NOMO-1 treated with DMSO at 0.1 percent for 48 hours (cell line): ENCODE measurements around the gene CCDC159.
"Not testable (repeated sequence)": the region's sequence is repeated elsewhere in the genome, so short reads cannot be mapped to it uniquely, and the experiment has no call there.

Source experiments
- DNase-seq: peaks from one replicate; lab custom pipeline; 2025; ENCODE audit not compliant: unreplicated experiment; lab: John Stamatoyannopoulos, UW

The CCDC159 gene

DNA sequence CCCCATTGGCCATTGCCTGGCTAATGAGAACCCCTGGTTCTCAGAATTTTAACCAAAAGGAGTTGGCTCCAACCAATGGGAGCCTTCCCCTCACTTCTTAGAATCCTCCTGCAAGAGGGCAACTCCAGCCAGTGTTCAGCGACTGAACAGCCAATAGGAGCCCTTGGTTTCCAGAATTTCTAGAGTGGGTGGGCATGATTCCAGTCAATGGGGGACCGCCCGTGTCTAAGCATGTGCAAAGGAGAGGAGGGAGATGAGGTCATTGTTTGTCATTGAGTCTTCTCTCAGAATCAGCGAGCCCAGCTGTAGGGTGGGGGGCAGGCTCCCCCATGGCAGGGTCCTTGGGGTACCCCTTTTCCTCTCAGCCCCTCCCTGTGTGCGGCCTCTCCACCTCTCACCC lies 18.6 kb downstream of the CCDC159 start:
- DNase-seq, result no peak

DNA sequence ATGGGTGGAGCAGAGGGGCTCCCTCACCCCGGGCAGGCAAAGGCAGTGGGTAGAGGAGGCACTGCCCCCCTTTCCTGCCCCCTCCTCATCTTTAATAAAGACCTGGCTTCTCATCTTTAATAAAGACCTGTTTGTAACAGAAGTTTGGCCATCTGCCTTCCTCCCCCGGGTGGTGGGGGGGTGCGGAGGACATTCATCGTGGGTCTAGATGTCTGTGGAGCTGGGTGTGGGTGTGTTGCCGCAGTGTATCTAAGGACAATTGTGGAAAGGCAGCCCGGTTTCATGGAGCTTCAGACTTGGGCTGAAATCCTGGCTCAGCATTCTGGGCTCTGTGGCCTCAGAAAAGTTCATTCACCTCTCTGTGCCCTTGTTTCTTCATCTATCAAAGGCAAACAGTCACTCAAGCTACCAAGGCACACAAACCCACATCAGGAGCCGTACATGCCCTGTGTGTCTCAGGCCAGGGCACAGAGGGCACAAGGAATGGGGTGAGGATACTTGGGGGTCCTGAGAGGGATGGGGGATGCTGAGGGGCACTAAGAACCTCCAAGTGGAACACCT lies 19.3 kb downstream of the CCDC159 start:
- no peak for DNase-seq

DNA sequence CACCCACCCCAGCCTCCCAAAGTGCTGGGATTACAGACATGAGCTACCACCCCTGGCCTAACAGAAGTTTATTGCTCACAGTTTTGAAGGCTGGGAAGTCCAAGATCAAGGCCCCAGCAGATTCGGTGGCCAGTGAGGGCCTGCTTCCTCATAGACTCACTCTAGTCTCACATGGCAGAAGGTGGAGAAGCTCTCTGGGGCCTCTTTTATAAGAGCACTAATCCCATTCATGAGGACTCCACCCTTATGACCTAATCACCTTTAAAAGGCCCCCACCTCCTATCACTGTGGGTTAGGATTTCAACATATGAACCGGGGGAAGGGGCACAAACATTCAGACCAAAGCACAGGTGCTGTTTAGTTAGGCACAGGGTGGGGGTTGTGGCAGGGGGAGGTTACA lies 21.2 kb downstream of the CCDC159 start:
- no peak for DNase-seq

DNA sequence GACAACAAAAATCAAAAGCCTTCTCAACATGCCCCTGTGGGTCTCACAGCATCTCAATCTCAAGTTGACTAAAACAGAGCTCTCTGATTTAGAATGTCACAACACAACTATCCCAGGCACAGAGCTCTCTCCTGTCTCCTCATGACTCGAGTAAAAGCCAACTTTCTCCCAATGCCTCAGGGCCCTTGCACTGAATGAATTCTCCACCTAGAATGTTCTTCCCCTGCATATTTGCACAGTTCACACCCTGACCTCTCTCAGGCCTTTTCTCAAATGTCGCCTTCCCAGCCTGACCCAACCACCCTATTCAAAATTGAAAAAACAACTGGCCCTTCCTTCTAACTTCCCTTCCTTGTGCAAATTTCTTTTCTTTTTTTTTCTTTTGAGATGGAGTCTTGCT lies 24.4 kb downstream of the CCDC159 start:
- DNase-seq, result no peak

DNA sequence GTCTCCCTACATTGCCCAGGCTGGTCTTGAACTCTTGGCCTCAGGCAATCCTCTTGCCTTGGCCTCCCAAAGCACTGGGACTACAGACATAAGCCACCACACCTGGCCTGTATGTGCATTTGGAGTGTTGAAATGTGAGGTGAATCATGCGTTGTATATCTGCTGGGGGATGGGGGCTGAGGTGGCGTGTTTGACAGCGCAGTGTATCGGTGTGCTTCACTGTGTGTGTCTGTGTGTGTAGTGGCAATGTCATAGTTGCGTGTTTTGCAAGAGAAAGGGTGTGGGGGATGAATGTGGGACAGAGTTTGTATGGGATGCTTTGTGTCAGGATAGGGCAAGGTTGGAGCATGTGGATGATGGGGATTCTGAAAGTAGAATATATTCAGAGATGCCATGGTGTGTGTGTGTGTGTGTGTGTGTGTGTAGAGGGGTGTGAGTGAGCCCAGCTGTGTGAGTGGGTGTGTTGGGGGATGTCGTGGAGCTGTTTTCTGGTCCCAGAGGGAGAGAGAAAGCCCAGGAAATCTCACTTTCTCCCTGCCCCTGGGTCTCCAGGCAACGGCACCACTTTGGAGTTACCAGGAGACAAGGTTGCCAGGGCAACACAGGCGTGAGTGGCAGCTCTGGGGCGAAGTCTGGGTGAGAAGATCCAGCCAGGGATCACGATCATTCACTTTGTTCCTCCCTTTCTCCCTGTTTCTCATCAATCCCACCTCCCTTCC lies 27.0 kb downstream of the CCDC159 start:
- peak; percentile 44 for DNase-seq

DNA sequence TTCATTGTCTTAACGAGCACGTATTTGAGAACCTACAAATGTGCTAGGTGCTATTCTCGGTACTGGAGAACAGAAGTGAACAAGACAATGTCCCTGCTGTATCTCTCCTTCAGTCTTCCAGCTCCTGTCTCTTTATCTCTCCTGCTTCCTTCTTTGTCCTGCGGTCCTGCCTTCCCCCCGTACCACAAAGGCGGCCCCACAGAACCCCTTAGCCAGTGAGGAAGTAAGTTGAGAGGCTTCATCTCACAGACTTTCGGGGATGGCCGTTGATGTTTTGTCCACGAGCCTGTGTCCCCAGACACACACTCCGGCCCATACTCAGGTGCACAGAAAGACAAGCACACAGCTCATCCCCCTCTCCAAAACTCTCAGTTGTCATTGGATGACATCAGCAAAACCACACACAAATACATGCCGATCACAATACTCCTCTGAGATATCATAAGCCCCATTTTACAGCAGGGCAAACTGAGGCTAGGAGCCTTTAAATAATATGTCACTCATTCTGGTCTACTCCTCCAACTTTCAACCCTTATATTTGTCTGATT lies 27.6 kb downstream of the CCDC159 start:
- DNase-seq, result peak; percentile 54

DNA sequence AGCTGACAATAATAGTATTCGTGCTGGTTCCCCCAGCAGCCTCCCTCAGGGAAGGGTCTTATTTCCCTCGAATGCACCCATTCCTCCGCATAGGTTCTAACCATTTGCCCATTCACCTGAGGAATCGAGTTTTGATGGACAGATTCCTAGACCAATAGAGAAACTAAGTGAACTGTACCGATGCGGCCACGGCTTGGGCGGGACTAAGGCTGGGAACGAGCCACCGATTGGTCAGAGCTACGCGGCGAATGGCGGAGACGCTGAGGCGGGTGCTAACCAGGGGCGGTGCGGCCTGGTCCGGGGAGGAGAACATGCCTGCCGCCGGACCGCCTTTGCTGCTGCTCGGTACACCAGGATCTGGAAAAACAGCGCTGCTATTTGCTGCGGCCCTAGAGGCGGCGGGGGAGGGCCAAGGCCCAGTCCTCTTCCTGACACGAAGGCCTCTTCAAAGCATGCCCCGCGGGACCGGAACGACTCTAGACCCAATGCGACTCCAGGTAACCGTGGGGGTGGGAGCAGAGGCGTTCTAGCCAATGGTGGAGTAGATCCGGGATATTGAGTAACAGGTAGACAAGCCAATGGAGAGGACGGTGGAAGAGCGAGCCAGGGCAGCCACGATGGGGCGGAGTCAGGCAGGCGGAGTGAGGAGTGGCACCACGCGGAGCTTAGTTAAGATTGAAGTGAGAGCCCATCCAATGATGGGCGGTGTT lies 28.3 kb downstream of the CCDC159 start, which contains the start of gene SWSAP1:
SWSAP1 (plus strand) TSS at position 234 of the 710 bp plus-strand sequence; CDS start at position 249, 15 bp downstream.
- DNase-seq, result peak; percentile 100

DNA sequence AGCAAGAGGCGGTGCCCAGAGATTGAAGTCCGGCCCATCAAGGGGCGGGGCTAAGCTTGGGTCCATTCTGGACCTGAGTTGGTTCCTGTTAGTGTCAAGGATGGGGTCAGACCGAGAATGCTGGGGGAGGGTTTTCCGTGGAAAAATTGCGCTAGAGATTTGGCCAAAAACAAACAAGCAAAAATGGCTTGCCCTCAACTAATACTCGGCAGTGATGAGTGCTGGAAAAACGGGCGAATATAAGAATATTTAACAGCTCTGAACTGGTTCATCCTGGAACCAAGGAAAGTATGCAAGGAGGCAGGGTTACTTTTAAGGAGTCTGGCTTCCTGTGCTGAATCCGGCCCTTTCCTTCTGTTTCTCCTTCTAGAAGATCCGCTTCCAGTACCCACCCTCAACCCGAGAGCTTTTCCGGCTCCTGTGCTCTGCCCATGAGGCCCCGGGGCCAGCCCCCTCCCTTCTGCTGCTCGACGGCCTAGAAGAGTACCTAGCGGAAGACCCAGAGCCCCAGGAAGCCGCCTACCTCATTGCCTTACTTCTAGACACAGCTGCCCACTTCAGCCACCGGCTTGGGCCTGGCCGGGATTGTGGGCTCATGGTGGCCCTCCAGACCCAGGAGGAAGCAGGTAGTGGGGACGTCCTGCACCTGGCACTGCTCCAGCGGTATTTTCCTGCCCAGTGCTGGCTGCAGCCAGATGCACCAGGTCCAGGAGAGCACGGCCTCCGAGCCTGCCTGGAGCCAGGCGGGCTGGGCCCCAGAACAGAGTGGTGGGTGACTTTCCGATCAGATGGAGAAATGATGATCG lies 29.0 kb downstream of the CCDC159 start:
- peak; percentile 65 for DNase-seq

DNA sequence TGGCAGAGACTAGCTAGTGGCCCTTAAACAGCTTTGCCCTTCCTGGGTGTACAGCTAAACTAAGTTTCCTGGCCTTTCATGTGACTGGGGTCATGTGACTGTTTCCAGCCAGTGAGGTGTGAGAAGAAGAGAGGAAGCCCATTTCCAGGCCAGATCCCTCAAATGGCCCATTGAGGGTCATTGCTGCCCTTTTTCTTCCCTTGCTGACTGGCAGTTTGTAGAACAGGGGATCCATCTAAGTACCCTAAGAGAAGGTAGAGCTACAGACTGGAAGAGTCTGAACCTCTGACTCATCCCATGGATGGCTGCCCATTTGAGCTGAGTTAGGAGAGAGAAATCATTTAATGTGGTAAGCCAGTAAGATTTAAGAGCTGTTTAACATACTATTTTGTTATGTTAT lies 30.9 kb downstream of the CCDC159 start:
- DNase-seq, result peak; percentile 52

DNA sequence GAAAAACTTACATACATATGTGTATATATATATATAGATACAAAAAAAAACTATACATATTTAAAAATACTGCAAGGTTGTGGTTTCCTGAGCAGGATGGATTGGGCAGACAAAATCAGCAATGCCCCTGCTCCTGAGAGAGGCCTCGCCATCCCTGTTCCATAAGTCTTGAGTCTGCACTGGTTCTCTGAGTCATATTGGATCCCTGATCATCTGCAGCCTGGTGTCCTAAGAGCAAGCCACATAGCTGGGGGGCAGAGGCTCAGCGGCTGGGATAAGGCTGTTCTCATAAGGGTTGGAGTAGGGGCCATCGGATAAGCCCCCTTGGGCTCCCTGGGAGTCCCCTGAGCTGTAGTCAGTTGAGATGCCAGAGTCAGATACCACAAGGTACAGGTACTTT lies 31.4 kb downstream of the CCDC159 start:
- DNase-seq, result no peak

DNA sequence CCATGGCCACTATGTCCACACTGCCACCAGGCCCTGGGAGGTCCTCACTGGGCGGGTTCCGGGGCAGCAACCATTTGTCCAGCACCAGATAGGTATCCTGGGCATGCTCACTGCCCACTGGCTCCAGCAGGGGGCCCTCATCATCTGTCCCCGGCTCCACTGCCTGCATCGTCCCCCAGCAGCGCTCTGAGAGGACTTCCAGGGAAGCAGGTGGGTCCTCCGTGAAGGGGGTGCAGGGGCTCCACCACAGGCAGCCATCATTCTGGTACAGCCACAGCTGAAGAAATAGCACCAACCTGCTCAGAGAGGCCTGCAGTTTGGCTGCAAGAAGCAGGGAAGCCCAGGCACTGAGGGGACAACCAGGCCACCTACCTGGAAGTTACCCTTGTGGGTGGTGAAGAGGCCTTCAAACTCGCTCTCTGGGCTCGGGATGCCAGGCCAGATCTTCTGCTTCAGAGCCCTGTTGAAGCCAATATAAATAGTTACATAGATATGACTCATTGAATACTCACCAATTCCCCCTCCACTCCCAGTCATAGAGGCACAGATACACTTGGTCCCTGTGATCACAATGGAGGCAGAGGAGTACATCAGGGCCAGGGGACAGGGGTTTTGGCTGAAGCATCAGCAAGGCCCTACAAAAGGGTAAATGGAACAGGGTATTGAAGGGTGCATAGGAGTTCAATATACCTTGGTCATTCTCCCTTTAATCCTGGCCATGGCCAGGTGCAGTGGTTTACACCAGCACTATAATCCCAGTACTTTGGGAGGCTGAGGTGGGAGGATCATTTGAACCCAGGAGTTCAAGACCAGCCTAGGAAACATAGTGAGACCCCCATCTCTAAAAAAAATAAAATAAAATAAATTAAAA lies 32.2 kb downstream of the CCDC159 start:
- DNase-seq, result no peak

DNA sequence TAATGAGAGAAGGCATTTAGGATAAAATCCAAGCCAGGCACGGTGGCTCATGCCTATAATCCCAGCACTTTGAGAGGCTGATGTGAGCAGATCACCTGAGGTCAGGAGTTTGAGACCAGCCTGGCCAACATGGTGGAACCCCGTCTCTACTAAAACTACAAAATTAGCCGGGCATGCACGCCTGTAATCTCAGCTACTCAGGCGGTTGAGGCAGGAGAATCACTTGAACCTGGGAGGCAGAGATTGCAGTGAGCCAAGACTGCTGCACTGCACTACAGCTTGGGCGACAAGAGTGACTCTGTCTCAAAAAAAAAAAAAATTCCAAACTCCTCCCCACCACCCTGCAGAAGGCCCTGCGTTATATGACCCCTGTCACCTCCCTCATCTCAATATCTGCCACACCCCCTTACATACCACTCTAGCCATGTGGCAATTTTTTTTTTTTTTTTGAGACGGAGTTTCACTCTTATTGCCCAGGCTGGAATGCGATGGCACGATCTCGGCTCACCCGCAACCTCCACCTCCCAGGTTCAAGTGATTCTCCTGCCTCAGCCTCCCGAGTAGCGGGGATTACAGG lies 33.0 kb downstream of the CCDC159 start:
- DNase-seq, result not testable (repeated sequence)

DNA sequence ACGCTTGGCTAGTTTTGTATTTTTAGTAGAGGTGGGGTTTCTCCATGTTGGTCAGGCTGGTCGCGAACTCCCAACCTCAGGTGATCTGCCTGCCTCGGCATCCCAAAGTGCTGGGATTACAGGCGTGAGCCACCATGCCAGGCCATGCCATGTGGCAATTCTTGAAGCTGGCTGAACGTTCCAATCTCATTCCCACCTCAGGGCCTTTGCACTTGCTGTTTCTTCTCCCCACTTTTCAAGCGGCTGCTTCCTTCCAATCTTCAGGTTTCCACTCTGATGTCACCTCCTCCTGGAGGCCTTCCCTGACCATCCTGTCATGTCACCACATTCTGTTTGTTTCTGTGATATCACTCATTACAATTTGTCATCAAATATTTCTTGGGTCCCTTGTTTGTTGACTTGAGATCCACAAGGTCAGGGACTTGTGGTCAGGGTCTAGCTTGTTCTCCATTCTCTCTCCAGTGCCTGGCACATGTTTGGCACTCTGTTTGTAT lies 33.6 kb downstream of the CCDC159 start:
- DNase-seq, result no peak

DNA sequence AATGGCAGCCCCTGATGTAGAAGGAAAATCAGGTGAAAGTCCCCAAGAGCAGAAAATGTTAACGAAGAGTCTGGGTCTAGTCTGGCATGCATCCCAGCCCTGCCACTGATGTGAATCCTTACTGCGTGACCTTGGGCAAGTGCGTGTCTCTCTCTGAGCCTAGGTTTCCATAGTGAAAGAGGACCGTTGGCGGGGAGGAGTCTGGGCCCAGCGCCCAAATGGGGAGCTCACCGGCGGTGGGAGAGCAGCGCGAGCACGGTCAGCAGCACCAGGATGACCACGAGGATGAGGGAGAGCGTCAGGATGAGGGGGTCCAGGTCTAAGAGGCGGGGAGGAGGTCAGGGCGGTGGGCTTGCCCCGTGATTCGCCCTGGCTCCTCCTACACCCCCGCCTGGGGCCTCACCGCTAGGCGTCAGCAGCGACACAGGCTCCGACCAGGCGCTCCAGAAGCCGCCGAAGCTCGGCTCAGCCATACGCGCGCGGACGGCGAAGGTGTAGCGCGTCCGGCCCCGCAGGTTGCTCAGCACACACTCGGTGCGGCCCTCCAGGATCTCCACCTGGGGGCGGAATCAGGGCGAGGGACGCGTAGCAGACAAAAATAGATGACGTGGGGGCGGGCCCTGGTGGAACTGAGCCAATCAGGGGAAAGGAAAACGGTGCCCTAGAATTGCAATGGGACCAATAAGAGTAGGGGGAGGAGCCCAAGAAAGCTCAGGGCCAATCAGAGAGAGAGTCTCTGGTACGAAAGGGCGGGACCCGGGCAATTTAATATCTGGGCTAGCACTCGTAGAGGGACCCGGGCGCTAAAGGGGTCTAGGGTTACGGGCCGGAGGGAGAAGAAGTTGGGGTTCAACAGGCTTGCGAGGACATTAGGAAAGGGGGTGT lies 34.6 kb downstream of the CCDC159 start:
- peak; percentile 98 for DNase-seq

DNA sequence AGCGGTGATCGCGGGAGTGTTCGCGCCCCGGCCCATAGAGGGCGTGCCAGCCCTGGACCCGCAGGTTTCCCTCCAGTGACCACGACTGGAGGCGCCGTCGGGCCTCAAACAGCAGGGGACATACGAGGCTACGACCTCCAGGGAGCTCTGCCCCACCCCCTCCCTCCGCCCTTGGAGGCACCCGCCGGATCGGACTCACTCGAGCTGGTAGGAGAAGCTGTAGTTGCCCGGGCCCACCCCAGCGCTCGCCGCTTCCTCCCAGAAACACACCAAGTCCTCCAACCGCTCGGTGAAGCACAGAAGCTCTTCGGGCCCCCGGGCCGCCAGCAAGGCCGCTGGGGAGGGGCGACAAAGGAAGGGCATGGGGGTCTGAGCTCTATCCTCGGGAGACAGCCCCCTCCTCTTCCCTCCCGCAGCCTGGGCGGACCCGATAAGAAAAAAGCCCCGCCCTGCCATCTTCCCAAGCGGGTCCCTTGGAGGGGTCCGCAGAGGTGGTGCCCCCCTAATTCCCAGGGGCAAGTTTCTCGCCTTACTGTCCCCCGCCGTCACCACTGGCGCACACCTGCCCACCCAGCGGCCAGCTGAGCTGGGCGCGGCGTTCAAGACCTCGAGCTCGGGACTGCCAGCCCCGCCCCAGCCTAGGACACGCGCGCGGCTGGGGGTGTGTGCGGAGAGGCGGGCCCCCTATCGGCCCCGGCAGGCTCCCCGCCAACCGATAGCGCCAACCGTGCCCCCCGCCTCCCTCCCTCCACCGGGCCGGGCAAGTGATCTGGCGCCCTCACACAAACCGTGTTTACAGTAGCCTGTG lies 36.8 kb downstream of the CCDC159 start:
- peak; percentile 61 for DNase-seq

DNA sequence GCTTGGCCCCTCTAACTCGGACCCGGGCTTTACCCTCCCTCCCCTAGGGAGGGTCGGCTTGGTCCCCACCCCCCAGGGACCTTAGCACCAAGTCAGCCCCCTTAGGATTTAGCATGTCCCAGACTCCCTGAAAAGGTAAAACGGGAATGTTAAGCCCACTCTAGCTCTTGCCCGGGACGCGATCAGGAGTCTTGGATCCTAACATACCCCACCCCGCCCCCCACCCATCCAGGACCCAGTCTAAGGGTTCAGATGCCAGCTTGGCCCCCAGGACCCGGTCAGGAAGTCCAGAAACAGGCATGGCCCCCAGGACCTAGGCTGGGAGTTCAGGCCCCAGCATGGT lies 37.4 kb downstream of the CCDC159 start:
- DNase-seq, result no peak

DNA sequence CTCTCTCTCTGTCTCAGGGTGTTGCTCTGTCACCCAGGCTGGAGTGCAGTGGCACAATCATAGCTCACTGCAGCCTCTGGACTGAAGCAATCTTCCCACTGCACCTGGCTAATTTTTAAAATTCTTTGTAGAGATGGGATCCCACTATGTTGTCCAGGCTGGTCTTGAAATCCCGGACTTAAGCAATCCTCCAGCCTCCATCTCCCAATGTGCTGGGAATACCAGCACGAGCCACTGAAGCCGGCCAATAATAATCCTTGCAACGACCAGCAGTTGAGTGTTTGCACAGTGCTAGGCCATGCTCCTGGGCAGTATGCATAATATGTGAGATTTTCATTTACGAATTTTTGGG lies 38.4 kb downstream of the CCDC159 start:
- no peak for DNase-seq
